ENCODE data around the gene PCNX2. TPM values are rescaled to one million over a fixed set of nuclear protein-coding genes. Genes with fewer than 3 reads are reported as not detected.

Gene PCNX2
- total RNA-seq, 1 experiment from 2014 or later: 15.3 TPM

DNA sequence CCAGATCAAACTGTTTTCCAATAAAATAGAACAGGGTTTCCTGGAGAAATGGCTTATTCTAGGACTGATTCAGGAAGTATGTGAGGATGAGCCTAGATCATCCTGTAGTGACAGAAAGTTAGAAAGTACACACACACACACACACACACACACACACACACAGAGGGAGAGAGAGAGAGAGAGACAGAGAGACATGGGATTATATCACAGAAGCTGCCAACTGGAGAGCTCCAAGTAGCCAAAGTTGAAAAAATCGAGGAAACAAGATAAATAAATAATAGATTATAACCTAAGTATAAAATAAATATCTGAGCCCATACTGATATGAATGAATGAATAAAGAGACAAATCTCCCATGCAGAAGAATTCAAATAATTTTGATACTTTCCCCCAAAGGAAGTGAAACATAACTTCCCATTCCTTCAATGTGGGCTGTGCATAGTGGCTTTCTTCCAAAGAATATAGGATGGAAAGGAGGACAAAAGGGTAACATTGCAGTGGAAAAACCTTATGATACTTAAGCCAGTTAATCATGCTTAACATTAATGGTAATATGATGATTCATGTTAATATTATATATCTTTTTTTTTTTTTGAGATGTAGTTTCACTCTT lies 173.5 kb downstream of the PCNX2 start:
- Histone ChIP-seq H3K9me2 (ENCODE audit: insufficient read depth) (no peaks in the 10 kb centered on the region), H3K4me2 (ENCODE audit: low read length) (no peak overlapping the region), H3K4me3 (replicated peaks in 1 of 2; ENCODE audit: low read depth in 1 of 2, low read length in 2 of 2) (no peak overlapping the region), H3K27ac (ENCODE audit: low read depth, low read length) (no peak overlapping the region), H2AFZ (ENCODE audit: low read depth, low read length, poor library complexity, severe bottlenecking) (no peak overlapping the region), H3K4me1 (ENCODE audit: control insufficient read depth in 1 of 2, insufficient read depth in 2 of 2, low read length in 2 of 2) (no peaks in the 10 kb centered on the region), H3K79me2 (ENCODE audit: insufficient read depth, low read length) (no peaks in the 10 kb centered on the region), H3K9ac (ENCODE audit: low read length) (no peak overlapping the region), H4K20me1 (ENCODE audit: insufficient read depth) (no peaks in the 10 kb centered on the region), H3K36me3 (ENCODE audit: control insufficient read depth in 1 of 2, insufficient read depth in 2 of 2, low read length in 2 of 2) (no peaks in the 10 kb centered on the region), H3K27me3 (ENCODE audit: insufficient read depth, low read length) (no peaks in the 10 kb centered on the region), H3K9me3 (ENCODE audit: control insufficient read depth in 1 of 2, insufficient read depth in 1 of 2, low read depth in 1 of 2, low read length in 2 of 2) (no peaks in the 10 kb centered on the region)
- CTCF ChIA-PET: no interaction called here
- RAD21 ChIA-PET (ENCODE audit: low non-redundant PET in 1 of 2, low total read pairs in 2 of 2, uncharacterized antibody in 2 of 2, unreplicated experiment in 2 of 2): interaction anchor here in 1 of 2 experiments (0.6 kb wide), 1 partner anchor 118 kb away, joined by 3 read pairs; no protein-coding TSS in a partner anchor
- no TSS peak for BruUV-seq (replicated peaks)
- intact Hi-C loops (cut with micrococcal nuclease): no loop called here
- DNase-seq (ENCODE audit: low read depth, low spot score) (no peak), ATAC-seq (no peak)
- TF ChIP-seq JUND (IDR thresholded peaks at IDR 0.05): no peak
- TF ChIP-seq EZH2phosphoT487 (IDR thresholded peaks at IDR 0.05; ENCODE audit: borderline replicate concordance): no peak
- POLR2A ChIA-PET: no interaction called here

DNA sequence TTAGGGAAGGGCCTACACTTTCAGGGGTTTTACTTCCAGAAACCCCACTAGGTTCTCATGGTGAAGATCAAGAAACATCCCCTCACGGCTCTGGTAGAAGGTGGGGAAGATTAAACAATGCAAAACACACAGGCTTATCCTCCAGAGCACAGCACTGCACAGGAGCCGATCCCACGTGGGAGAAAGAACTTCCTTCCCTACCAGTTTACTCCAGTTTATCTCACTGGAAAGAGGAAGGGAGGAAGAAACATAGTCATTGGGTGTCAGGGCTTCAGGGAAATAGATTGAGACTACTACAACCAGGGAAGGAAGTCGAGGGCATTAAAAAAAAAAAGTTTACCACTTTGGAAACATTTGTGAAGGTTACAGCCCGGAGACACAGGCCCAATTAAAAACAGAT lies 180.7 kb downstream of the PCNX2 start:
- H3K4me1 ChIP-seq (ENCODE audit: control insufficient read depth in 1 of 2, insufficient read depth in 2 of 2, low read length in 2 of 2): peaks cover 30 to 38% of the 10 kb centered on the region in 2 experiments
- H3K27ac ChIP-seq (ENCODE audit: low read depth, low read length): peak overlapping the region; percentile 87
- intact Hi-C loops (cut with micrococcal nuclease): loop anchor here (5.0 kb wide), 1 partner anchor 483 kb away; the partner anchor contains the start of gene SIPA1L2
- CTCF ChIA-PET: no interaction called here
- no peaks in the 10 kb centered on the region for H3K79me2 ChIP-seq (ENCODE audit: insufficient read depth, low read length)
- no peaks in the 10 kb centered on the region for H3K9me2 ChIP-seq (ENCODE audit: insufficient read depth)
- POLR2A ChIA-PET: no interaction called here
- no peak overlapping the region for H2AFZ ChIP-seq (ENCODE audit: low read depth, low read length, poor library complexity, severe bottlenecking)
- H3K4me2 ChIP-seq (ENCODE audit: low read length): peak overlapping the region; percentile 88
- no peak overlapping the region for H3K4me3 ChIP-seq (replicated peaks in 1 of 2; ENCODE audit: low read depth in 1 of 2, low read length in 2 of 2)
- BruUV-seq (replicated peaks): no TSS peak
- no peaks in the 10 kb centered on the region for H3K9me3 ChIP-seq (ENCODE audit: control insufficient read depth in 1 of 2, insufficient read depth in 1 of 2, low read depth in 1 of 2, low read length in 2 of 2)
- H3K36me3 ChIP-seq (ENCODE audit: control insufficient read depth in 1 of 2, insufficient read depth in 2 of 2, low read length in 2 of 2): no peaks in the 10 kb centered on the region
- ATAC-seq (no peak), DNase-seq (ENCODE audit: low read depth, low spot score) (no peak)
- no peaks in the 10 kb centered on the region for H3K27me3 ChIP-seq (ENCODE audit: insufficient read depth, low read length)
- H3K9ac ChIP-seq (ENCODE audit: low read length): peak overlapping the region; percentile 66; the same call in 1 of the 2 replicates
- RAD21 ChIA-PET (ENCODE audit: low non-redundant PET in 1 of 2, low total read pairs in 2 of 2, uncharacterized antibody in 2 of 2, unreplicated experiment in 2 of 2): no interaction called here
- H4K20me1 ChIP-seq (ENCODE audit: insufficient read depth): no peaks in the 10 kb centered on the region
- TF ChIP-seq CEBPB (IDR thresholded peaks at IDR 0.05; ENCODE audit: low read depth): no peak
- TF ChIP-seq, protein P1, sequence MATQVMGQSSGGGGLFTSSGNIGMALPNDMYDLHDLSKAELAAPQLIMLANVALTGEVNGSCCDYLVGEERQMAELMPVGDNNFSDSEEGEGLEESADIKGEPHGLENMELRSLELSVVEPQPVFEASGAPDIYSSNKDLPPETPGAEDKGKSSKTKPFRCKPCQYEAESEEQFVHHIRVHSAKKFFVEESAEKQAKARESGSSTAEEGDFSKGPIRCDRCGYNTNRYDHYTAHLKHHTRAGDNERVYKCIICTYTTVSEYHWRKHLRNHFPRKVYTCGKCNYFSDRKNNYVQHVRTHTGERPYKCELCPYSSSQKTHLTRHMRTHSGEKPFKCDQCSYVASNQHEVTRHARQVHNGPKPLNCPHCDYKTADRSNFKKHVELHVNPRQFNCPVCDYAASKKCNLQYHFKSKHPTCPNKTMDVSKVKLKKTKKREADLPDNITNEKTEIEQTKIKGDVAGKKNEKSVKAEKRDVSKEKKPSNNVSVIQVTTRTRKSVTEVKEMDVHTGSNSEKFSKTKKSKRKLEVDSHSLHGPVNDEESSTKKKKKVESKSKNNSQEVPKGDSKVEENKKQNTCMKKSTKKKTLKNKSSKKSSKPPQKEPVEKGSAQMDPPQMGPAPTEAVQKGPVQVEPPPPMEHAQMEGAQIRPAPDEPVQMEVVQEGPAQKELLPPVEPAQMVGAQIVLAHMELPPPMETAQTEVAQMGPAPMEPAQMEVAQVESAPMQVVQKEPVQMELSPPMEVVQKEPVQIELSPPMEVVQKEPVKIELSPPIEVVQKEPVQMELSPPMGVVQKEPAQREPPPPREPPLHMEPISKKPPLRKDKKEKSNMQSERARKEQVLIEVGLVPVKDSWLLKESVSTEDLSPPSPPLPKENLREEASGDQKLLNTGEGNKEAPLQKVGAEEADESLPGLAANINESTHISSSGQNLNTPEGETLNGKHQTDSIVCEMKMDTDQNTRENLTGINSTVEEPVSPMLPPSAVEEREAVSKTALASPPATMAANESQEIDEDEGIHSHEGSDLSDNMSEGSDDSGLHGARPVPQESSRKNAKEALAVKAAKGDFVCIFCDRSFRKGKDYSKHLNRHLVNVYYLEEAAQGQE (IDR thresholded peaks at IDR 0.05; ENCODE audit: low read depth): no peak
- TF ChIP-seq SRF (IDR thresholded peaks at IDR 0.05; ENCODE audit: low read depth): no peak
- TF ChIP-seq JUND (IDR thresholded peaks at IDR 0.05): no peak
- TF ChIP-seq TCF7L2 (IDR thresholded peaks at IDR 0.05; ENCODE audit: borderline replicate concordance, extremely low read depth, insufficient read depth, insufficient read length): no peak
- no peak for TF ChIP-seq ZFX (IDR thresholded peaks at IDR 0.05)
- no peak for TF ChIP-seq SP1 (IDR thresholded peaks at IDR 0.05; ENCODE audit: low read depth)
- TF ChIP-seq EZH2phosphoT487 (IDR thresholded peaks at IDR 0.05; ENCODE audit: borderline replicate concordance): no peak
- TF ChIP-seq, protein P2, sequence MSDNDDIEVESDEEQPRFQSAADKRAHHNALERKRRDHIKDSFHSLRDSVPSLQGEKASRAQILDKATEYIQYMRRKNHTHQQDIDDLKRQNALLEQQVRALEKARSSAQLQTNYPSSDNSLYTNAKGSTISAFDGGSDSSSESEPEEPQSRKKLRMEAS (IDR thresholded peaks at IDR 0.05): no peak
- TF ChIP-seq, protein P3, sequence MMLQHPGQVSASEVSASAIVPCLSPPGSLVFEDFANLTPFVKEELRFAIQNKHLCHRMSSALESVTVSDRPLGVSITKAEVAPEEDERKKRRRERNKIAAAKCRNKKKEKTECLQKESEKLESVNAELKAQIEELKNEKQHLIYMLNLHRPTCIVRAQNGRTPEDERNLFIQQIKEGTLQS (IDR thresholded peaks at IDR 0.05): no peak
- no peak for TF ChIP-seq SIN3A (IDR thresholded peaks at IDR 0.05; ENCODE audit: low read depth)
- TF ChIP-seq CBX3 (IDR thresholded peaks at IDR 0.05; ENCODE audit: low read depth): no peak
- TF ChIP-seq POLR2A (IDR thresholded peaks at IDR 0.05; ENCODE audit: borderline replicate concordance, extremely low read depth, insufficient read depth, insufficient read length): no peak
- TF ChIP-seq EZH2 (IDR thresholded peaks at IDR 0.05): no peak
- TF ChIP-seq ZNF274 (IDR thresholded peaks at IDR 0.05; ENCODE audit: low read depth, low read length): no peak
- TF ChIP-seq FOSL1 (IDR thresholded peaks at IDR 0.05; ENCODE audit: low read depth): no peak
- TF ChIP-seq ELF1 (IDR thresholded peaks at IDR 0.05; ENCODE audit: borderline replicate concordance, low read depth): no peak

All from HCT116 (cell line).